ENCODE measurements around the gene POLE. TPM values are rescaled to one million over a fixed set of nuclear protein-coding genes. Genes with fewer than 3 reads are reported as not detected.

Gene POLE
- total and polyA plus RNA-seq, 9 of the 15 experiments (the other 6 are each of a cell fraction or from before 2014, with no cell fraction given): 2.4 to 154 (median 49.6) TPM

DNA sequence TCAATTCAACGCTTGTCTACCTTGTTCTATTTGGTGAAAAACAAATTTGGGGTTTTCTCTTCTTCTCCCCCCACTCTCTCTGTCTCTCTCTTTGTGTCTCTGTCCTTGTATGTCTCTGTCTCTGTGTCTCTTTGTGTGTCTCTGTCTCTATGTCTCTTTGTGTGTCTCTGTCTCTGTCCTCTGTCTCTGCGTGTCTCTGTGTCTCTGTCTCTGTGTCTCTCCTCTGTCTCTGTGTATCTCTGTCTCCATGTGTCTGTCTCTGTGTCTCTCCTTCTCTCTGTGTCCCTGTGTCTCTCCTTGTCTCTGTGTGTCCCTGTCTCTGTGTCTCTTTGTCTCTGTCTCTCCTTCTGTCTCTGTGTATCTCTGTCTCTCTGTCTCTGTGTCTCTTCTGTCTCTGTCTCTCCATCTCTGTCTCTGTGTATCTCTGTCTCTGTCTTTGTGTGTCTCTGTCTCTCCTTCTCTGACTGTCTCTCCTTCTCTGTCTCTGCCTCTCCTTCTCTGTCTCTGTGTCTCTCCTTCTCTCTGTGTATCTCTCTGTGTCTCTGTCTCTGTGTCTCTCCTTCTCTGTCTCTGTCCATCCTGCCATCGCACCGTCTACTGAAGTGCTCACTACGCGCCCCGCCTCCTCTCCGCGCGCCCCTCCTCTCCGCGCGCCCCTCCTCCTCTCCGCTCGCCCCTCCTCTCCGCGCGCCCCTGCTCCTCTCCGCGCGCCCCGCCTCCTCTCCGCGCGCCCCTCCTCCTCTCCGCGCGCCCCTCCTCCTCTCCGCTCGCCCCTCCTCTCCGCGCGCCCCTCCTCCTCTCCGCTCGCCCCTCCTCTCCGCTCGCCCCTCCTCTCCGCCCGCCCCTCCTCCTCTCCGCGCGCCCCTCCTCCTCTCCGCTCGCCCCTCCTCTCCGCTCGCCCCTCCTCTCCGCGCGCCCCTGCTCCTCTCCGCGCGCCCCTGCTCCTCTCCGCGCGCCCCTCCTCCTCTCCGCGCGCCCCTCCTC lies 89.5 kb downstream of the POLE start (continued):
- TF ChIP-seq, protein P1, sequence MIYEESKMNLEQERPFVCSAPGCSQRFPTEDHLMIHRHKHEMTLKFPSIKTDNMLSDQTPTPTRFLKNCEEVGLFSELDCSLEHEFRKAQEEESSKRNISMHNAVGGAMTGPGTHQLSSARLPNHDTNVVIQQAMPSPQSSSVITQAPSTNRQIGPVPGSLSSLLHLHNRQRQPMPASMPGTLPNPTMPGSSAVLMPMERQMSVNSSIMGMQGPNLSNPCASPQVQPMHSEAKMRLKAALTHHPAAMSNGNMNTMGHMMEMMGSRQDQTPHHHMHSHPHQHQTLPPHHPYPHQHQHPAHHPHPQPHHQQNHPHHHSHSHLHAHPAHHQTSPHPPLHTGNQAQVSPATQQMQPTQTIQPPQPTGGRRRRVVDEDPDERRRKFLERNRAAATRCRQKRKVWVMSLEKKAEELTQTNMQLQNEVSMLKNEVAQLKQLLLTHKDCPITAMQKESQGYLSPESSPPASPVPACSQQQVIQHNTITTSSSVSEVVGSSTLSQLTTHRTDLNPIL (CRISPR knock-in tag; IDR thresholded peaks at IDR 0.05): no peak
- TF ChIP-seq, protein P2, sequence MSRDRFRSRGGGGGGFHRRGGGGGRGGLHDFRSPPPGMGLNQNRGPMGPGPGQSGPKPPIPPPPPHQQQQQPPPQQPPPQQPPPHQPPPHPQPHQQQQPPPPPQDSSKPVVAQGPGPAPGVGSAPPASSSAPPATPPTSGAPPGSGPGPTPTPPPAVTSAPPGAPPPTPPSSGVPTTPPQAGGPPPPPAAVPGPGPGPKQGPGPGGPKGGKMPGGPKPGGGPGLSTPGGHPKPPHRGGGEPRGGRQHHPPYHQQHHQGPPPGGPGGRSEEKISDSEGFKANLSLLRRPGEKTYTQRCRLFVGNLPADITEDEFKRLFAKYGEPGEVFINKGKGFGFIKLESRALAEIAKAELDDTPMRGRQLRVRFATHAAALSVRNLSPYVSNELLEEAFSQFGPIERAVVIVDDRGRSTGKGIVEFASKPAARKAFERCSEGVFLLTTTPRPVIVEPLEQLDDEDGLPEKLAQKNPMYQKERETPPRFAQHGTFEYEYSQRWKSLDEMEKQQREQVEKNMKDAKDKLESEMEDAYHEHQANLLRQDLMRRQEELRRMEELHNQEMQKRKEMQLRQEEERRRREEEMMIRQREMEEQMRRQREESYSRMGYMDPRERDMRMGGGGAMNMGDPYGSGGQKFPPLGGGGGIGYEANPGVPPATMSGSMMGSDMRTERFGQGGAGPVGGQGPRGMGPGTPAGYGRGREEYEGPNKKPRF (IDR thresholded peaks at IDR 0.05; ENCODE audit: low read depth, low read length): no peak
- TF ChIP-seq BRD9 (IDR thresholded peaks at IDR 0.05; ENCODE audit: low read depth, partially characterized antibody) (peak; percentile 32), MECOM (CRISPR knock-in tag; IDR thresholded peaks at IDR 0.05) (no peak), CC2D1A (IDR thresholded peaks at IDR 0.05) (peak; percentile 52; the same call in 1 of the 2 replicates), WHSC1 (IDR thresholded peaks at IDR 0.05; ENCODE audit: low read length) (no peak), NBN (IDR thresholded peaks at IDR 0.05; ENCODE audit: low read depth) (0 out of 2 replicates have a peak, but pooled peaks have one; percentile 33), ARHGAP35 (IDR thresholded peaks at IDR 0.05; ENCODE audit: partially characterized antibody) (peak; percentile 77), CXXC5 (CRISPR knock-in tag; IDR thresholded peaks at IDR 0.05) (no peak), TSC22D4 (tag; IDR thresholded peaks at IDR 0.05) (0 out of 2 replicates have a peak, but pooled peaks have one; percentile 40), BHLHE40 (IDR thresholded peaks at IDR 0.05; ENCODE audit: low read length) (no peak), EP300 (IDR thresholded peaks at IDR 0.05; ENCODE audit: low read length) (no peak), MTA3 (IDR thresholded peaks at IDR 0.05; ENCODE audit: borderline replicate concordance) (no peak), FOXJ3 (CRISPR knock-in tag; IDR thresholded peaks at IDR 0.05) (no peak), NFE2L1 (tag; IDR thresholded peaks at IDR 0.05; ENCODE audit: borderline replicate concordance, low read depth) (no peak), ZNF436 (CRISPR knock-in tag; IDR thresholded peaks at IDR 0.05) (no peak)
- TF ChIP-seq, protein P3, sequence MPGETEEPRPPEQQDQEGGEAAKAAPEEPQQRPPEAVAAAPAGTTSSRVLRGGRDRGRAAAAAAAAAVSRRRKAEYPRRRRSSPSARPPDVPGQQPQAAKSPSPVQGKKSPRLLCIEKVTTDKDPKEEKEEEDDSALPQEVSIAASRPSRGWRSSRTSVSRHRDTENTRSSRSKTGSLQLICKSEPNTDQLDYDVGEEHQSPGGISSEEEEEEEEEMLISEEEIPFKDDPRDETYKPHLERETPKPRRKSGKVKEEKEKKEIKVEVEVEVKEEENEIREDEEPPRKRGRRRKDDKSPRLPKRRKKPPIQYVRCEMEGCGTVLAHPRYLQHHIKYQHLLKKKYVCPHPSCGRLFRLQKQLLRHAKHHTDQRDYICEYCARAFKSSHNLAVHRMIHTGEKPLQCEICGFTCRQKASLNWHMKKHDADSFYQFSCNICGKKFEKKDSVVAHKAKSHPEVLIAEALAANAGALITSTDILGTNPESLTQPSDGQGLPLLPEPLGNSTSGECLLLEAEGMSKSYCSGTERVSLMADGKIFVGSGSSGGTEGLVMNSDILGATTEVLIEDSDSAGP (CRISPR knock-in tag; IDR thresholded peaks at IDR 0.05): no peak
- TF ChIP-seq, protein P4, sequence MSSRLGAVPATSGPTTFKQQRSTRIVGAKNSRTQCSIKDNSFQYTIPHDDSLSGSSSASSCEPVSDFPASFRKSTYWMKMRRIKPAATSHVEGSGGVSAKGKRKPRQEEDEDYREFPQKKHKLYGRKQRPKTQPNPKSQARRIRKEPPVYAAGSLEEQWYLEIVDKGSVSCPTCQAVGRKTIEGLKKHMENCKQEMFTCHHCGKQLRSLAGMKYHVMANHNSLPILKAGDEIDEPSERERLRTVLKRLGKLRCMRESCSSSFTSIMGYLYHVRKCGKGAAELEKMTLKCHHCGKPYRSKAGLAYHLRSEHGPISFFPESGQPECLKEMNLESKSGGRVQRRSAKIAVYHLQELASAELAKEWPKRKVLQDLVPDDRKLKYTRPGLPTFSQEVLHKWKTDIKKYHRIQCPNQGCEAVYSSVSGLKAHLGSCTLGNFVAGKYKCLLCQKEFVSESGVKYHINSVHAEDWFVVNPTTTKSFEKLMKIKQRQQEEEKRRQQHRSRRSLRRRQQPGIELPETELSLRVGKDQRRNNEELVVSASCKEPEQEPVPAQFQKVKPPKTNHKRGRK (tag; IDR thresholded peaks at IDR 0.05): peak; percentile 83
- TF ChIP-seq, protein P5, sequence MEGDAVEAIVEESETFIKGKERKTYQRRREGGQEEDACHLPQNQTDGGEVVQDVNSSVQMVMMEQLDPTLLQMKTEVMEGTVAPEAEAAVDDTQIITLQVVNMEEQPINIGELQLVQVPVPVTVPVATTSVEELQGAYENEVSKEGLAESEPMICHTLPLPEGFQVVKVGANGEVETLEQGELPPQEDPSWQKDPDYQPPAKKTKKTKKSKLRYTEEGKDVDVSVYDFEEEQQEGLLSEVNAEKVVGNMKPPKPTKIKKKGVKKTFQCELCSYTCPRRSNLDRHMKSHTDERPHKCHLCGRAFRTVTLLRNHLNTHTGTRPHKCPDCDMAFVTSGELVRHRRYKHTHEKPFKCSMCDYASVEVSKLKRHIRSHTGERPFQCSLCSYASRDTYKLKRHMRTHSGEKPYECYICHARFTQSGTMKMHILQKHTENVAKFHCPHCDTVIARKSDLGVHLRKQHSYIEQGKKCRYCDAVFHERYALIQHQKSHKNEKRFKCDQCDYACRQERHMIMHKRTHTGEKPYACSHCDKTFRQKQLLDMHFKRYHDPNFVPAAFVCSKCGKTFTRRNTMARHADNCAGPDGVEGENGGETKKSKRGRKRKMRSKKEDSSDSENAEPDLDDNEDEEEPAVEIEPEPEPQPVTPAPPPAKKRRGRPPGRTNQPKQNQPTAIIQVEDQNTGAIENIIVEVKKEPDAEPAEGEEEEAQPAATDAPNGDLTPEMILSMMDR (IDR thresholded peaks at IDR 0.05 in 2 of 3, conservative IDR thresholded peaks at IDR 0.05 in 1 of 3; ENCODE audit: insufficient read depth in 2 of 3, low read depth in 1 of 3, low read length in 3 of 3): no peak
